Adipocyte (in vitro differentiated cells): ENCODE results near the gene MYO1D.

ENCODE experiments used
- DNase-seq: peaks from one replicate; pipeline ENCODE4 v3.0.0-alpha.2; 2015; ENCODE audit warnings: low read depth
- H3K27me3 ChIP-seq: replicated peaks from 2 replicates; pipeline ENCODE4 v1.7.0; 2013; ENCODE audit warnings: mild to moderate bottlenecking, low read length, moderate library complexity; ENCODE audit not compliant: control insufficient read depth, insufficient read depth
- H3K36me3 ChIP-seq: 2 replicates; pipeline ENCODE4 v1.7.0; 2013; ENCODE audit warnings: low read length, mild to moderate bottlenecking, moderate library complexity; ENCODE audit not compliant: control insufficient read depth, insufficient read depth, severe bottlenecking
- H3K4me1 ChIP-seq: 2 replicates; pipeline ENCODE4 v1.7.0; 2013; ENCODE audit warnings: mild to moderate bottlenecking, low read length, moderate library complexity; ENCODE audit not compliant: control insufficient read depth, insufficient read depth
- H3K4me3 ChIP-seq: 2 replicates; pipeline ENCODE4 v1.7.0; 2013; ENCODE audit warnings: mild to moderate bottlenecking, low read length, moderate library complexity
- H3K9ac ChIP-seq: 2 replicates; pipeline ENCODE4 v1.7.0; 2013; ENCODE audit warnings: mild to moderate bottlenecking, low read length, moderate library complexity
- H3K9me3 ChIP-seq: 2 replicates; pipeline ENCODE4 v1.7.0; 2013; ENCODE audit warnings: mild to moderate bottlenecking, low read length, moderate library complexity; ENCODE audit not compliant: control insufficient read depth

MYO1D gene

GRCh38 chr17:32444301-32445073 lies 432.4 kb downstream of the MYO1D start, which contains the start of gene PSMD11:
Gene PSMD11, plus strand, starts transcription at chr17:32444510. Its CDS starts 14 bp downstream, at chr17:32444524.
- peak within 1 kb of the TSS; percentile 95 for H3K9ac ChIP-seq
- H3K4me1 ChIP-seq, result peaks cover 21% of the 10 kb centered on the region
- no peaks in the 10 kb centered on the region for H3K9me3 ChIP-seq

GRCh38 chr17:32443827-32444300 lies 433.1 kb downstream of the MYO1D start:
- Histone ChIP-seq H3K9me3 (no peaks in the 10 kb centered on the region), H3K4me3 (peak overlapping the region; percentile 95), H3K4me1 (peaks cover 21% of the 10 kb centered on the region), H3K27me3 (no peaks in the 10 kb centered on the region), H3K36me3 (peaks cover 22% of the 10 kb centered on the region), H3K9ac (peak overlapping the region; percentile 95)
- DNase-seq, result no peak

More at GRCh38 chr17:32444301-32445073, 432.4 kb downstream of the MYO1D start, which contains the start of gene PSMD11:
- Histone ChIP-seq H3K4me3 (peak within 1 kb of the TSS; percentile 95), H3K27me3 (no peaks in the 10 kb centered on the region), H3K36me3 (peaks cover 28% of the 10 kb centered on the region)
- peak; percentile 99 for DNase-seq
